Ecto neural progenitor cell (in vitro differentiated cells): Measurements from ENCODE around the gene SLC22A16.

Experiments used
- DNase-seq: peaks from one replicate; pipeline ENCODE4 v3.0.0-alpha.2; 2018; ENCODE audit warnings: low spot score

The SLC22A16 gene

GRCh38 chr6:110404607-110405006 lies 71.8 kb downstream of the SLC22A16 start:
- no peak for DNase-seq

GRCh38 chr6:110401585-110402176 lies 74.7 kb downstream of the SLC22A16 start:
- no peak for DNase-seq

GRCh38 chr6:110400208-110400607 lies 76.2 kb downstream of the SLC22A16 start:
- DNase-seq: no peak

- no peak for DNase-seq
Measured at GRCh38 chr6:110399219-110400071, 77.0 kb downstream of the SLC22A16 start.

GRCh38 chr6:110398778-110399177 lies 77.6 kb downstream of the SLC22A16 start:
- DNase-seq: no peak

GRCh38 chr6:110395221-110395620 lies 81.2 kb downstream of the SLC22A16 start:
- DNase-seq: no peak

GRCh38 chr6:110394409-110394808 lies 82.0 kb downstream of the SLC22A16 start:
- no peak for DNase-seq

GRCh38 chr6:110392727-110393126 lies 83.7 kb downstream of the SLC22A16 start:
- DNase-seq: no peak

- no peak for DNase-seq
Measured at GRCh38 chr6:110390404-110390803, 86.0 kb downstream of the SLC22A16 start.

- DNase-seq: no peak
Measured at GRCh38 chr6:110389689-110390382, 86.6 kb downstream of the SLC22A16 start.

- DNase-seq: no peak
Measured at GRCh38 chr6:110387986-110388385, 88.4 kb downstream of the SLC22A16 start.

- no peak for DNase-seq
Measured at GRCh38 chr6:110385458-110385863, 91.0 kb downstream of the SLC22A16 start.

GRCh38 chr6:110378552-110378951 lies 97.9 kb downstream of the SLC22A16 start:
- peak; percentile 70 for DNase-seq
